Hepatocyte (in vitro differentiated cells): ENCODE measurements around the gene WHAMM.
"Not testable (repeated sequence)": the region's sequence is repeated elsewhere in the genome, so short reads cannot be mapped to it uniquely, and the experiment has no call there.

ENCODE experiments used
- EZH2 ChIP-seq: fragments of 200-600 bp; sonication (generic); IDR thresholded peaks from 2 replicates; pipeline ENCODE4 v1.6.1; 2016; ENCODE audit warnings: antibody characterized with exemption, mild to moderate bottlenecking, borderline replicate concordance
- EZH2phosphoT487 ChIP-seq: fragments of 200-600 bp; sonication (generic); IDR thresholded peaks from one replicate; pipeline ENCODE4 v1.6.1; 2018; ENCODE audit warnings: antibody characterized with exemption, mild to moderate bottlenecking, low read depth, moderate library complexity; ENCODE audit not compliant: unreplicated experiment, severe bottlenecking
- TF ChIP-seq, protein P1 (sequence below): fragments of 200-600 bp; sonication (generic); IDR thresholded peaks from 2 replicates; pipeline ENCODE4 v1.5.1; 2016; ENCODE audit warnings: antibody characterized with exemption, mild to moderate bottlenecking; ENCODE audit not compliant: poor library complexity

DNA sequence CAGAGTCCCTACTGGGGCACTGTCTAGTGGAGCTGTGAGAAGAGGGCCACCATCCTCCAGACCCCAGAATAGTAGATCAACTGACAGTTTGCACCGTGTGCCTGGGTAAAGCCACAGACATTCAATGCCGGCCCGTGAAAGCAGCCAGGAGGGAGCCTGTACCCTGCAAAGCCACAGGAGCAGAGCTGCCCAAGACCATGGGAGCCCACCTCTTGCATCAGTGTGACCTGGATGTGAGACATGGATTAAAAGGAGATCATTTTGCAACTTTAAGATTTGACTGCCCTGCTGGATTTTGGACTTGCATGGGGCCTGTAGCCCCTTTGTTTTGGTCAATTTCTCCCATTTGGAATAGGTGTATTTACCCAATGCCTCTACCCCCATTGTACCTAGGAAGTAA, 56.6 kb downstream of the WHAMM start:
- TF ChIP-seq, protein P1, sequence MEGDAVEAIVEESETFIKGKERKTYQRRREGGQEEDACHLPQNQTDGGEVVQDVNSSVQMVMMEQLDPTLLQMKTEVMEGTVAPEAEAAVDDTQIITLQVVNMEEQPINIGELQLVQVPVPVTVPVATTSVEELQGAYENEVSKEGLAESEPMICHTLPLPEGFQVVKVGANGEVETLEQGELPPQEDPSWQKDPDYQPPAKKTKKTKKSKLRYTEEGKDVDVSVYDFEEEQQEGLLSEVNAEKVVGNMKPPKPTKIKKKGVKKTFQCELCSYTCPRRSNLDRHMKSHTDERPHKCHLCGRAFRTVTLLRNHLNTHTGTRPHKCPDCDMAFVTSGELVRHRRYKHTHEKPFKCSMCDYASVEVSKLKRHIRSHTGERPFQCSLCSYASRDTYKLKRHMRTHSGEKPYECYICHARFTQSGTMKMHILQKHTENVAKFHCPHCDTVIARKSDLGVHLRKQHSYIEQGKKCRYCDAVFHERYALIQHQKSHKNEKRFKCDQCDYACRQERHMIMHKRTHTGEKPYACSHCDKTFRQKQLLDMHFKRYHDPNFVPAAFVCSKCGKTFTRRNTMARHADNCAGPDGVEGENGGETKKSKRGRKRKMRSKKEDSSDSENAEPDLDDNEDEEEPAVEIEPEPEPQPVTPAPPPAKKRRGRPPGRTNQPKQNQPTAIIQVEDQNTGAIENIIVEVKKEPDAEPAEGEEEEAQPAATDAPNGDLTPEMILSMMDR = not testable (repeated sequence)
- not testable (repeated sequence) for TF ChIP-seq EZH2, EZH2phosphoT487
